AG10803 (cell line): ENCODE results near the gene RBBP8NL.

Source experiments
- DNase-seq: peaks from one replicate; pipeline ENCODE4 v3.0.0; 2010; ENCODE audit warnings: low read depth
- H3K4me3 ChIP-seq: 2 replicates; pipeline ENCODE4 v1.5.1; 2011; ENCODE audit warnings: mild to moderate bottlenecking, low read length, control low read depth
- TF ChIP-seq, protein P1 (sequence below): conservative IDR thresholded peaks from 2 replicates; pipeline ENCODE4 v1.5.1; 2011; ENCODE audit warnings: mild to moderate bottlenecking, low read length, control low read depth, inconsistent platforms

The RBBP8NL gene

DNA sequence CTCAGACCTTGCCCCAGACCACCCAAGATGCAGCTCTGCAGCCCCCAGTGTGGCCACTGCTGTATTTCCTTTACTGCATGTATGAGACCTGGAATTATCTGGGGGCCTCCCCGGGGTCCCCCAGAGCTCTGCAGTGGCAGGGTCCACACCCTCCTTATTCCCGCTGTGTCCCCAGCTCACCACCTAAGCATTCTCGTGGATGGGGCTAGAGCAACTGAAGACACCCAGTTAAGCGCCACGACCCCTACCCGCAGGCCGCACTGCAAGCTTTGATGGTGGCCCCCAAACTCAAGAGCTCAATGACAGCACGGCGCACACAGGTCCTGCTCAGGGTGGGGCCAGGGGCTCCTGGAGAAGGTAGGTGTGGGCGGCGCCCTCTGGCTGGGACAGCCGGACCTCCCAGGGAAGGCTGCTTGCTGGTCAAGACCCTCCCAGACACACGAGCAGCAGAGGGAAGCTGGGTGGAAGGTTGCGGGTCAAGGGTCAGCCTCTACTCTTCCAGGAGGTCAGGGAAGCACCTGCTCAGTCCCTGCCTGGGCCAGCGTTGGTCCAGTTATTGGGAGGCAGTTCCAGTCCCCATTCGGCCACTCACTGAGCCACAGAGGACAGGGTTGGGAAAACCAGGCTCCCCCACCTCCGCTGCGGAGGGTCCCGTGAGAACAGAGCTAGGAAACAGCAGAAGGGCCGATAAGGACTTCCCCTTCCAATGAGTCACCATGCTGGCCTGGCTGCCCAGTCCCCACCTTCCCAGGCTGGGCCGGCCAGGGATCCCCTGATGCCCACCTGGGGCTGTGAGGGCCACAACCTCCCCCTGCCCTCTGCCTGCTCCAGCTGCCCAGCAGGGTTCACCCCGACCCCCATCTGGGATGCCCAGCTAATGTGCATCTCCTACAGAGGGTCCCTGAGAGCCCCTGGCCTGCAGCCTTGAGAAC is 63.2 kb downstream of the RBBP8NL start:
- TF ChIP-seq, protein P1, sequence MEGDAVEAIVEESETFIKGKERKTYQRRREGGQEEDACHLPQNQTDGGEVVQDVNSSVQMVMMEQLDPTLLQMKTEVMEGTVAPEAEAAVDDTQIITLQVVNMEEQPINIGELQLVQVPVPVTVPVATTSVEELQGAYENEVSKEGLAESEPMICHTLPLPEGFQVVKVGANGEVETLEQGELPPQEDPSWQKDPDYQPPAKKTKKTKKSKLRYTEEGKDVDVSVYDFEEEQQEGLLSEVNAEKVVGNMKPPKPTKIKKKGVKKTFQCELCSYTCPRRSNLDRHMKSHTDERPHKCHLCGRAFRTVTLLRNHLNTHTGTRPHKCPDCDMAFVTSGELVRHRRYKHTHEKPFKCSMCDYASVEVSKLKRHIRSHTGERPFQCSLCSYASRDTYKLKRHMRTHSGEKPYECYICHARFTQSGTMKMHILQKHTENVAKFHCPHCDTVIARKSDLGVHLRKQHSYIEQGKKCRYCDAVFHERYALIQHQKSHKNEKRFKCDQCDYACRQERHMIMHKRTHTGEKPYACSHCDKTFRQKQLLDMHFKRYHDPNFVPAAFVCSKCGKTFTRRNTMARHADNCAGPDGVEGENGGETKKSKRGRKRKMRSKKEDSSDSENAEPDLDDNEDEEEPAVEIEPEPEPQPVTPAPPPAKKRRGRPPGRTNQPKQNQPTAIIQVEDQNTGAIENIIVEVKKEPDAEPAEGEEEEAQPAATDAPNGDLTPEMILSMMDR: no peak
- no peak for DNase-seq
- H3K4me3 ChIP-seq: no peak overlapping the region

DNA sequence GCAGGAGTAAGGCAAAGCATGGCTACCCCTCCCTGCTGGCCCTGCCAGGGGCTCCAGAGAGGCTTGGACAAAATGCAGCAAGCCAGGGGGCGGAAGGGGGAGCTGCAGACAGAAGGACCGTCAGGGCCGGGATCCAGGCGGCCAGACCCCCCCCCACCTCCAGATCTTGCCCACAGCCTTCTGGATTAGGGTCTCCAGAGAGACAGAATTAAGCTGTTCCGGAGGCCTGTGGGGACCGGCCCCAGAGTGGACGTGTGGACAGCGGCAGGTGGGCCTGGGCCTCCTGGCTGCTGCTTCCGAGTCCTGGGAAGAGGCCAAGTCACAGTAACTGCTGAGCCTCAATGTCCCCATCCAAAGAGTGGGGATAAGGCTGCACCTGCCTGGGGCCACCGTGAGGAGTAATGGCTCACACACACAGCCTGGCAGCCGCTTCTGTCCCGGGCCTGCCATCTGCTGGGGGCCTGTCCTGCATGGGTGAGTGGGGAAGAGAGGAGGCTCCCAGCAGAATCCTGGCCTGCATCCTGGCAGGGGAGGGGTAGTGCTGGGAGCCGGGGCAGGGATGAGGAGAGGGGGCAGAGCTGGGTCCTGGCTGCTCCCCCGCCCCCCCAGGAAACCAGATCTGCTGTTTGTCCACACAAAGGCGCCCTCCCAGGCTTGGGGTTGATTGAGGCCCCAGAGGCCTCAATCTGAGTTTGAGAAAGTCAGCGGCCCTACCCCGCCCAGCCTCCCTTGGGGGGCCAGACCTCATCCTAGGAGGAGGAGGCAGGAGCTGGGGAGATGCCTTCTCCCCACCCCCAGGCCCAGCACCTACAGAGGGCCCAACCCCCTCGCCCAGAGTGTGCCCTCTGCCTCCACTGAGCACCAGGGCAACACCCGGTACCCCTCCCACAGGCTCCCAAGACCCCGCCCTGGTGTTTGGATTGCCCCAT is 64.1 kb downstream of the RBBP8NL start:
- DNase-seq: no peak
- H3K4me3 ChIP-seq: no peak overlapping the region
- TF ChIP-seq, protein P1: no peak

DNA sequence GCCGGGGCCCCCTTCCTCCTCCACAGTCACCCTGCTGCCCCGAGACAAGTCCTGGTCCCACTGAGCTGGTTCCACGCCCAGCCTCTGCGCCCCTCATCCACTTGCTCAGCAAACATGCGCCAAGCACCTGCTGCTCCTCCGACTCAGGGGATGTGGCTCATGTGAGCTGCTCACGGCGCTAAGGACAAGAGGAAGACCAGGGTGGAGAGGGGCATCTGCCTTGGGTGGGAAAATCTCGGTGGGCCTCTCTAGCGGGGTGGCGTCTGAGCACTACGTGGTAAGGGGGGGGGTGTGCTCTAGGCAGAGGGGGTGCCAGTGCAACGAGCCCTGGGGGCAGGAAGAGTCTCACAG is 64.8 kb downstream of the RBBP8NL start:
- H3K4me3 ChIP-seq: no peak overlapping the region
- TF ChIP-seq, protein P1: no peak
- no peak for DNase-seq

DNA sequence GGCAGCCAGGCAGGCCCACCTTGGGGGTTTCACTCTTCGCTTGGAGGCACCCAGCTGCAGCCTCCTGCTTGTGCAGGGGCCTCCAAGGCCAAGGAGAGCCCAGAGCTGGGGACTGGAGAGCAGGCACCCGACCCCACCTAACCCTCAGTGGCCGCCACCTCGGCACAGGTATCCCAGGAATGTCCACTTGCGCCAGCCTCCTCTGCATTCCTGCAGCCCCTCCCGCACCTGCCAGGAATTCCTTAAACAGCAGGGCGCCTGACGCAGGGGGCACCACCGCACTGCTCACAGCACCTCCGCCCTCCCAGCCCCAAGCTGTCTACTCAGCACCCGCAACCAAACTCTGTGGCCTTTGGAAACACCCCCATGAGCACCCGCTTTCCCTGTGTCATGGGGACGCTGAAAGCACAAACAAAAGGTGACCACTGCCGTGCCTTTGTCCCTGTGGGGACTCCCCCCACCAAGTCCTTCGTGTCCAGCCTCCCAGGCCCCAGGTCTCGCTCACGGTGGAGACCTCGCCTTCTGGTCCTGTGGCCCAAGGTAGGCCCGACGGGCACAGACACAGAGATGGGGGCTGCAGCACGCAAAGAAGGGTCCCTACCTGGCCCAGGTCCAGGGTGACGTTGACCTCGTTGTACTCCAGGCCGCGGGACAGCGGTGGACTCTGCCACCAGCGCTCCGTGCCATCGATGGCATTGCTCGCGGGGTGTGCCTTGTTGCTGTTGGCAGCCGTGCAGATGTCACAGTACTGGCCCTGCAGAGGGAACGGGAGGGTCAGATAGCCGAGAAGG is 65.3 kb downstream of the RBBP8NL start:
- no peak overlapping the region for H3K4me3 ChIP-seq
- TF ChIP-seq, protein P1: no peak
- DNase-seq: no peak

DNA sequence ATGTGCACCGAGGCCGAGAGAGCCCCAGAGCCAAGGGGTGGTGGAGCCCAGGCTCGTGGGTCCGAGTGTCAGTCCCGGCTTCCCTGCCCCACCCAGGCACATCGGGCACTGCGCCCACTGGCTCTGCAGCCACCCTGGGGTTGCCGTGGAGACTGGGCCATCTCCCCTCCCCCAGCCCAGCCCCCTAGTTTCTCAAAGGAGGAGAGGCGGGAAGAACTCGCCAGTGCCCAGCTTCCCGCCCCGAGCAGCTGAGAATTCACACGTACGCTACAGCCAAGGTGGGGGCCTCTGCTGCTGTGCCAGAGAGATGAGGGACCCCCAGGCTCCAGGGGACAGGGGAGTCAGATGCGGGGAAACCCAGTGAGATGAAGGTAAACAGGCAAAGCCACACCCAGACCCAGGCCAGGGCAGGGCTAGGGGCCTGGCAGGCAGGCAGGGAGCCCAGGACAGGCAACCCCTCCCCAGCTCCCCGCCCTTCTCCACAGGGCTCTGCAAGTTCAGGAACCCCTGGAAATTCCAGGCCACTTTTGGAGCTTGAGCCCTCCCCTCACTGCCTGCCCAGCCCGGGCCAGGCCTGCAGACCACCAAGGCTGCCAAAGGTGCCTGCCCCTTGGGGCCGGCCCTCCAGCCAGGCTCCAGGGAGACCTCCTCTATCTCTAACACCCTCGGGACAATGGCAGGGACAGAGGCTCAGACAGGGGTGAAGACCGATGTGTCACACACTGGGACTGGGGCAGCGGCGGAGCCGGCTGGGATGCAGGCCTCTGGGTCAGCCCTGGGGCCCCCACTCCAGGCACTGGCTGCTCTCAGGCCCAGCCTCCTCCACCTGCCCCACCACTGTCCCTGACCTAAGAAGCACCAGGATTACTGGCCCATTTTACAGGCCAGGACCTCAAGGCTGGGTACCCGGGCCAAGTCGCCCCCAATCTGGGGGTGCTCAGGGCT is 66.2 kb downstream of the RBBP8NL start:
- TF ChIP-seq, protein P1: no peak
- no peak overlapping the region for H3K4me3 ChIP-seq
- DNase-seq: no peak
